Hepatocyte (in vitro differentiated cells): Measurements from ENCODE around the gene SNHG17. TPM values are rescaled to one million over a fixed set of nuclear protein-coding genes. Genes with fewer than 3 reads are reported as not detected.

ENCODE experiments used
- DNase-seq: peaks from one replicate; pipeline ENCODE4 v3.0.0-alpha.2; 2016; ENCODE audit warnings: low spot score
- H2AFZ ChIP-seq: fragments of 200-600 bp; sonication (generic); 2 replicates; pipeline ENCODE4 v1.6.0; 2016; ENCODE audit warnings: antibody characterized with exemption, mild to moderate bottlenecking
- H3K27ac ChIP-seq: fragments of 200-600 bp; sonication (generic); 2 replicates; pipeline ENCODE4 v1.5.1; 2016; ENCODE audit warnings: mild to moderate bottlenecking
- H3K27me3 ChIP-seq: fragments of 200-600 bp; sonication (generic); 2 replicates; pipeline ENCODE4 v1.6.1; 2016
- H3K36me3 ChIP-seq: fragments of 200-600 bp; sonication (generic); replicated peaks from 2 replicates; pipeline ENCODE4 v1.5.1; 2016; ENCODE audit warnings: low read depth; ENCODE audit not compliant: insufficient read depth
- H3K4me1 ChIP-seq: fragments of 200-600 bp; sonication (generic); 2 replicates; pipeline ENCODE4 v1.5.1; 2016; ENCODE audit warnings: mild to moderate bottlenecking, moderate library complexity; ENCODE audit not compliant: insufficient read depth
- H3K4me2 ChIP-seq: fragments of 200-600 bp; sonication (generic); 2 replicates; pipeline ENCODE4 v1.6.0; 2016
- H3K4me3 ChIP-seq: fragments of 200-600 bp; sonication (generic); 2 replicates; pipeline ENCODE4 v1.5.1; 2016; ENCODE audit warnings: mild to moderate bottlenecking
- H3K79me2 ChIP-seq: fragments of 200-600 bp; sonication (generic); 2 replicates; pipeline ENCODE4 v1.6.0; 2017; ENCODE audit warnings: mild to moderate bottlenecking
- H3K9me2 ChIP-seq: fragments of 200-600 bp; sonication (generic); replicated peaks from 2 replicates; pipeline ENCODE4 v1.6.0; 2017; ENCODE audit warnings: mild to moderate bottlenecking; ENCODE audit not compliant: insufficient read depth
- H3K9me3 ChIP-seq: fragments of 200-600 bp; sonication (generic); 2 replicates; pipeline ENCODE4 v1.5.1; 2016; ENCODE audit warnings: low read depth, mild to moderate bottlenecking
- H4K20me1 ChIP-seq: fragments of 200-600 bp; sonication (generic); 2 replicates; pipeline ENCODE4 v1.6.0; 2016; ENCODE audit warnings: mild to moderate bottlenecking; ENCODE audit not compliant: insufficient read depth, poor library complexity, severe bottlenecking
- EZH2 ChIP-seq: fragments of 200-600 bp; sonication (generic); IDR thresholded peaks from 2 replicates; pipeline ENCODE4 v1.6.1; 2016; ENCODE audit warnings: antibody characterized with exemption, mild to moderate bottlenecking, borderline replicate concordance
- EZH2phosphoT487 ChIP-seq: fragments of 200-600 bp; sonication (generic); IDR thresholded peaks from one replicate; pipeline ENCODE4 v1.6.1; 2018; ENCODE audit warnings: antibody characterized with exemption, mild to moderate bottlenecking, low read depth, moderate library complexity; ENCODE audit not compliant: unreplicated experiment, severe bottlenecking
- WGBS: methylation state at CpG from one replicate; pipeline ENCODE4 v1.1.6; 2016; ENCODE audit warnings: low lambda C conversion rate; ENCODE audit errors: missing lambda C conversion rate; 5-methylcytosine and 5-hydroxymethylcytosine counted together
- polyA plus RNA-seq: library from polyadenylated mRNA; unstranded; fragments of >200 nt; fragmentation: Nextera tagmentation; extraction: Ambion mirVana; gene quantifications from 2 replicates; pipeline ENCODE4 v1.2.1, GENCODE V29; 2016
- total RNA-seq: library from RNA; depleted of rRNA; stranded (reverse); fragments of >200 nt; gene quantifications from 2 replicates; pipeline ENCODE4 v1.2.3, GENCODE V29; 2014
- TF ChIP-seq, protein P1 (sequence below): fragments of 200-600 bp; sonication (generic); IDR thresholded peaks from 2 replicates; pipeline ENCODE4 v1.5.1; 2016; ENCODE audit warnings: antibody characterized with exemption, mild to moderate bottlenecking; ENCODE audit not compliant: poor library complexity

Gene SNHG17
- total and polyA plus RNA-seq, 2 experiments from 2014 or later = 8.5 to 24.3 TPM

DNA sequence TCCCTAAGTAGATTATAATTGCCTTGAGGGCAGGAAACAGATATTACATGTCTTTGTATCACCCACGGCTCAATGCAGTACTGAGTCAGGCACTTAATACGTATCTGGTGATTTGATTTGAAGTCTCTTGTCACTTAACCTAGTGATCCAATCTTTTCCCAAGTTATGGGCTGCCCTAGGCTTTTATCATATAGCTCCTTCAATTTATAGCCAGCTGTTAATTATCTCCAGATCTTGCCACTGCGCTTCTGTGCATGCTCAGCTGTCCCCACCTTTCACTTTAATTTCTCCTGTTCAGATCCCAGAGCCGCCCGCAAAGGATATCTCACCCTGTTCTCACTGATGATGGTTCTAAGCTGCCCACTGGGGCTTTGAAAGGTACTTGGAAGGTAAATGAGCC, 41.9 kb downstream of the SNHG17 start:
- DNase-seq = no peak
- no peak overlapping the region for H3K4me3 ChIP-seq
- 68% methylated on average over 5 of the region's 5 CpGs for WGBS

DNA sequence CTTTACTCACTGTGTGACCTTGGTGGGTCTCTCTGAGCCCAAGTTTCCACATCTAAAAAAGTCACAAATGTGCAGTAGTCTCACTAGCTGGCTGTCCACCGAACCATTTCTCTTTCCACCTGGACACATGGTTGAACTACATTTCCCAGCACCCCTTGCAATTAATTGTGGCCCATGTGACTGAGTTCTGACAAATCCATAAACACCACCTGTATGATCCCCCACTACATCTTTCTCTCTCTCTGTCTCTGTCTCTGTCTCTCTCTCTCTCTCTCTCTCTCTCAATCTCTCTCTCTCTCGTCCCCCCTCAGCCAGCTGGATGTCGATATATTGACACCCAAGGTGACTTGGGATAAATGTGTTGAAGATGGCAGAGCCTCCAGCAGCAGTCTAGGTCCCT, 42.8 kb downstream of the SNHG17 start:
- H4K20me1 ChIP-seq = no peaks in the 10 kb centered on the region
- H3K9me3 ChIP-seq = no peaks in the 10 kb centered on the region
- no peaks in the 10 kb centered on the region for H3K9me2 ChIP-seq
- no peak overlapping the region for H3K27ac ChIP-seq
- H3K4me2 ChIP-seq = no peak overlapping the region
- peaks cover 4% of the 10 kb centered on the region for H3K4me1 ChIP-seq
- H3K27me3 ChIP-seq = no peaks in the 10 kb centered on the region
- H2AFZ ChIP-seq = no peak overlapping the region
- H3K4me3 ChIP-seq = no peak overlapping the region
- TF ChIP-seq EZH2phosphoT487 (no peak), EZH2 (no peak)
- TF ChIP-seq, protein P1, sequence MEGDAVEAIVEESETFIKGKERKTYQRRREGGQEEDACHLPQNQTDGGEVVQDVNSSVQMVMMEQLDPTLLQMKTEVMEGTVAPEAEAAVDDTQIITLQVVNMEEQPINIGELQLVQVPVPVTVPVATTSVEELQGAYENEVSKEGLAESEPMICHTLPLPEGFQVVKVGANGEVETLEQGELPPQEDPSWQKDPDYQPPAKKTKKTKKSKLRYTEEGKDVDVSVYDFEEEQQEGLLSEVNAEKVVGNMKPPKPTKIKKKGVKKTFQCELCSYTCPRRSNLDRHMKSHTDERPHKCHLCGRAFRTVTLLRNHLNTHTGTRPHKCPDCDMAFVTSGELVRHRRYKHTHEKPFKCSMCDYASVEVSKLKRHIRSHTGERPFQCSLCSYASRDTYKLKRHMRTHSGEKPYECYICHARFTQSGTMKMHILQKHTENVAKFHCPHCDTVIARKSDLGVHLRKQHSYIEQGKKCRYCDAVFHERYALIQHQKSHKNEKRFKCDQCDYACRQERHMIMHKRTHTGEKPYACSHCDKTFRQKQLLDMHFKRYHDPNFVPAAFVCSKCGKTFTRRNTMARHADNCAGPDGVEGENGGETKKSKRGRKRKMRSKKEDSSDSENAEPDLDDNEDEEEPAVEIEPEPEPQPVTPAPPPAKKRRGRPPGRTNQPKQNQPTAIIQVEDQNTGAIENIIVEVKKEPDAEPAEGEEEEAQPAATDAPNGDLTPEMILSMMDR = no peak
- H3K36me3 ChIP-seq = no peaks in the 10 kb centered on the region
- DNase-seq = no peak
- 58% methylated on average over 2 of the region's 3 CpGs for WGBS
- H3K79me2 ChIP-seq = no peaks in the 10 kb centered on the region

More for the DNA sequence above, 41.9 kb downstream of the SNHG17 start:
- TF ChIP-seq EZH2 = no peak
- TF ChIP-seq, protein P1 = no peak
- no peak for TF ChIP-seq EZH2phosphoT487
- H3K27me3 ChIP-seq = no peaks in the 10 kb centered on the region
- no peak overlapping the region for H2AFZ ChIP-seq
- no peaks in the 10 kb centered on the region for H3K9me3 ChIP-seq
- no peaks in the 10 kb centered on the region for H3K36me3 ChIP-seq
- H3K27ac ChIP-seq = no peak overlapping the region
- no peaks in the 10 kb centered on the region for H3K9me2 ChIP-seq
- peaks cover 4% of the 10 kb centered on the region for H3K4me1 ChIP-seq
- no peaks in the 10 kb centered on the region for H3K79me2 ChIP-seq
- no peaks in the 10 kb centered on the region for H4K20me1 ChIP-seq
- H3K4me2 ChIP-seq = no peak overlapping the region

DNA sequence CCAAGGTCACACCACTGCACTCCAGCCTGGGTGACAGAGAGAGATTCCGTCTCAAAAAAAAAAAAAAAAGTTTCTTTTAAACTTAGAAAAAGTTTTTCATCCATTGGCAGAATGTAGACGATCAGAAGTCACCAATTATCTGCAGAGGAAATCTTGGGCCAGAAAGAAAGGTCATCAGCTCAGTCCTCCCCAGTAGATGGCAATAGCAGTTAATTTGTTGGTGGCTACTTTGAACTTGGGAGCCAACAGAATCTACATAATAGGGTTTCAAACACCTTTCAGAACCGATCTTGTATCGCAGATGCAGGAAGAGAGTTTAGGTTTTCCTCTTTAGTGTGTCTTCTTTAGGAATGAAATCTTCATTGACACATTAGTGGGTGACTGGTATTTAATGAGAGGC, 47.2 kb downstream of the SNHG17 start:
- no peak for TF ChIP-seq EZH2
- TF ChIP-seq, protein P1 = no peak
- no peak for TF ChIP-seq EZH2phosphoT487
- no peaks in the 10 kb centered on the region for H3K27me3 ChIP-seq
- H3K27ac ChIP-seq = no peak overlapping the region
- no peaks in the 10 kb centered on the region for H3K79me2 ChIP-seq
- no peak overlapping the region for H2AFZ ChIP-seq
- H3K4me2 ChIP-seq = no peak overlapping the region
- H3K36me3 ChIP-seq = no peaks in the 10 kb centered on the region
- no peaks in the 10 kb centered on the region for H3K9me2 ChIP-seq
- H4K20me1 ChIP-seq = no peaks in the 10 kb centered on the region
- no peaks in the 10 kb centered on the region for H3K4me1 ChIP-seq
- H3K4me3 ChIP-seq = no peak overlapping the region
- 64% methylated on average over 4 of the region's 4 CpGs for WGBS
- no peak for DNase-seq
- no peaks in the 10 kb centered on the region for H3K9me3 ChIP-seq

DNA sequence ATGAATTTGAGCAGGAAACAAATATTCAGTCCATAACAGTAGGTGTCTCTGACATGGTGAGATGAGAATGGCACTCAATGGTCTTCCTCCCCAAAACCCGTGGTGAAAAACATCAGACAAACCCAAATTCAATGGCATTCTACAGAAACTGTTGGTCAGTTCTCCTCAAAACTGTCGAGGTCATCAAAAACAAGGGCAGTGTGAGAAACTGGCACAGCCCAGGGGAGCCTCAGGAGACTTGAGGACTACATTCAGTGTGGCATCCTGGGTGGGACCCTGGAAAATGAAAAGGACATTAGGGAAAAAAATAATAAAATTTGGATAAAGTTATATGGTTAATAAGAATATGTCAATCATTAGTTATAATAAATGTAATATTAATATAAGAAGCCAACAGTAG, 48.3 kb downstream of the SNHG17 start:
- Histone ChIP-seq H3K4me3 (no peak overlapping the region), H3K9me3 (no peaks in the 10 kb centered on the region), H3K4me1 (no peaks in the 10 kb centered on the region), H4K20me1 (no peaks in the 10 kb centered on the region), H3K4me2 (no peak overlapping the region), H2AFZ (no peak overlapping the region), H3K27me3 (no peaks in the 10 kb centered on the region), H3K9me2 (no peaks in the 10 kb centered on the region), H3K36me3 (no peaks in the 10 kb centered on the region), H3K79me2 (no peaks in the 10 kb centered on the region), H3K27ac (no peak overlapping the region)
- TF ChIP-seq, protein P1 = no peak
- no peak for TF ChIP-seq EZH2phosphoT487
- WGBS = 78% methylated on average over 2 of the region's 2 CpGs
- DNase-seq = no peak
